NCI-H82 treated with DMSO at 0.1 percent for 48 hours (cell line): Measurements from ENCODE around the gene DEPDC5.
"Not testable (repeated sequence)": the region's sequence is repeated elsewhere in the genome, so short reads cannot be mapped to it uniquely, and the experiment has no call there.

Source experiments
- DNase-seq: peaks from one replicate; lab custom pipeline; 2025; ENCODE audit not compliant: unreplicated experiment; lab: John Stamatoyannopoulos, UW

DEPDC5 gene

GRCh38 chr22:31753634-31754501, at the start of gene DEPDC5:
Gene DEPDC5, plus strand, starts transcription at chr22:31754019. Its CDS starts 903 bp downstream, at chr22:31754922.
- peak; percentile 60 for DNase-seq

GRCh38 chr22:31707519-31707918, 46.3 kb upstream of the DEPDC5 start:
- DNase-seq, result no peak

- DNase-seq, result not testable (repeated sequence)
Measured at GRCh38 chr22:31711226-31711625, 42.6 kb upstream of the DEPDC5 start.

- DNase-seq, result no peak
Measured at GRCh38 chr22:31715147-31715778, 38.6 kb upstream of the DEPDC5 start.

- no peak for DNase-seq
Measured at GRCh38 chr22:31719850-31720471, 33.9 kb upstream of the DEPDC5 start.

GRCh38 chr22:31723723-31724122, 30.1 kb upstream of the DEPDC5 start:
- no peak for DNase-seq

- no peak for DNase-seq
Measured at GRCh38 chr22:31726692-31727091, 27.1 kb upstream of the DEPDC5 start.

GRCh38 chr22:31728857-31729256, 25.0 kb upstream of the DEPDC5 start:
- no peak for DNase-seq

- no peak for DNase-seq
Measured at GRCh38 chr22:31730344-31730711, 23.5 kb upstream of the DEPDC5 start.

GRCh38 chr22:31732089-31732829, 21.6 kb upstream of the DEPDC5 start:
- no peak for DNase-seq

GRCh38 chr22:31733580-31734079, 20.2 kb upstream of the DEPDC5 start:
- DNase-seq, result no peak

- DNase-seq, result no peak
Measured at GRCh38 chr22:31734512-31734911, 19.3 kb upstream of the DEPDC5 start.

- DNase-seq, result no peak
Measured at GRCh38 chr22:31736458-31736857, 17.4 kb upstream of the DEPDC5 start.

GRCh38 chr22:31737932-31738331, 15.9 kb upstream of the DEPDC5 start:
- no peak for DNase-seq

GRCh38 chr22:31738566-31738965, 15.3 kb upstream of the DEPDC5 start:
- no peak for DNase-seq

- no peak for DNase-seq
Measured at GRCh38 chr22:31739795-31740201, 14.0 kb upstream of the DEPDC5 start.

- not testable (repeated sequence) for DNase-seq
Measured at GRCh38 chr22:31740314-31740713, 13.5 kb upstream of the DEPDC5 start.

- DNase-seq, result no peak
Measured at GRCh38 chr22:31742115-31742514, 11.7 kb upstream of the DEPDC5 start.

- no peak for DNase-seq
Measured at GRCh38 chr22:31742682-31743081, 11.1 kb upstream of the DEPDC5 start.

- no peak for DNase-seq
Measured at GRCh38 chr22:31743871-31744270, 9.9 kb upstream of the DEPDC5 start.

- no peak for DNase-seq
Measured at GRCh38 chr22:31747441-31747840, 6.4 kb upstream of the DEPDC5 start.
